OCI-LY3 (cell line): ENCODE measurements around the gene RPAP3.
A peak's percentile ranks its signal among the peaks of the same experiment; 100 is the strongest.

Experiments used
- H2AFZ ChIP-seq: fragments of 200-600, 300-600 bp; shearing (Covaris generic); 2 replicates; pipeline ENCODE4 v1.6.0; 2014; ENCODE audit warnings: antibody characterized with exemption, low read depth, low read length
- H3K27ac ChIP-seq: fragments of 200-600, 300-600 bp; sonication (generic); 2 replicates; pipeline ENCODE4 v1.5.1; 2014; ENCODE audit warnings: mild to moderate bottlenecking, low read length, moderate library complexity, mixed read lengths
- H3K27me3 ChIP-seq: fragments of 200-600, 300-600 bp; sonication (generic); 2 replicates; pipeline ENCODE4 v1.6.1; 2014; ENCODE audit warnings: low read depth, low read length, mixed read lengths
- H3K36me3 ChIP-seq: fragments of 200-600, 300-600 bp; sonication (generic); replicated peaks from 2 replicates; pipeline ENCODE3; 2014; ENCODE audit warnings: low read depth, low read length, mixed read lengths
- H3K4me1 ChIP-seq: fragments of 300-600, 200-600 bp; sonication (generic); 2 replicates; pipeline ENCODE4 v1.6.1; 2014; ENCODE audit warnings: low read length, mixed read lengths
- H3K4me2 ChIP-seq: fragments of 200-600, 300-600 bp; sonication (generic); 2 replicates; pipeline ENCODE4 v1.6.1; 2014; ENCODE audit warnings: low read length, mixed read lengths
- H3K4me3 ChIP-seq: fragments of 300-600, 200-600 bp; sonication (generic); 2 replicates; pipeline ENCODE4 v1.5.1; 2014; ENCODE audit warnings: antibody characterized with exemption, mild to moderate bottlenecking, low read length, moderate library complexity
- H3K79me2 ChIP-seq: fragments of 300-600, 200-600 bp; shearing (Covaris generic); 2 replicates; pipeline ENCODE4 v1.6.1; 2014; ENCODE audit warnings: mild to moderate bottlenecking, low read length, mixed read lengths
- H3K9ac ChIP-seq: fragments of 300-600, 200-600 bp; shearing (Covaris generic); 2 replicates; pipeline ENCODE4 v1.6.0; 2014; ENCODE audit warnings: mild to moderate bottlenecking, low read length, moderate library complexity
- H3K9me3 ChIP-seq: fragments of 200-600, 300-600 bp; shearing (Covaris generic); 2 replicates; pipeline ENCODE4 v1.6.1; 2014; ENCODE audit warnings: low read length, mixed read lengths; ENCODE audit not compliant: insufficient read depth
- H4K20me1 ChIP-seq: fragments of 200-600, 300-600 bp; sonication (generic); 2 replicates; pipeline ENCODE4 v1.6.1; 2016; ENCODE audit warnings: low read length, mixed read lengths; ENCODE audit not compliant: insufficient read depth
- CTCF ChIP-seq: fragments of 200-600, 300-600 bp; sonication (generic); IDR thresholded peaks from 2 replicates; pipeline ENCODE4 v1.5.1; 2014; ENCODE audit warnings: antibody characterized with exemption, low read length, low read depth
- EZH2phosphoT487 ChIP-seq: fragments of 200-600 bp; shearing (Covaris generic); IDR thresholded peaks from 2 replicates; pipeline ENCODE4 v1.6.1; 2018; ENCODE audit warnings: antibody characterized with exemption, mixed run types, low read depth

Gene RPAP3

DNA sequence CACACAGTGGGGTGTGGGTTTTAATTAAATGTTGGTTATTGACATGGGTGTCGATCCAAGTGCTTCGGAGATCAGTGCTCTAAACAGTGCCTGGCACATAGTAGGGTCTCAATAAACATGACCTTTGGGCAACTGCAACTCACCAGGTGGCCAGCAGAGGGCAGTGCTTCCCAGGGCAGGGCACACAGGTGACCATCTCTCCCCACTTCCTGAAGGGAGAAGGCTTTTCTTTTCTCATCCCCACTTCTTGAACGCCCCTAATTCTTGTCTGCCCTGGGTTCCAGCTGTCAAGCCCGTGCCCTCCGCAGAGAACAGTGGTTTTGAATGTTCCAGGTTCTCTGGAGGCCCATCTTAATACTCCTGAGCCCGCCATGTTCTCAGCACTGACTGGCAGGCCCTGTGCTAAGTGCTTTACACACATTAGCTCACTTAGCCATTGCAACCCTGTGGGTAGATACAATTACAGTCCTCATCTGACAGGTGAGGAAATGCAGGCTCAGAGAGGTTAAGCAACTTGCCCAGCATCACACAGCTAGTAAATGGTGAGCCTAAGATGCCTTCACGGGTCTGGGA is 36.5 kb upstream of the RPAP3 start:
- Histone ChIP-seq H3K36me3 (no peaks in the 10 kb centered on the region), H4K20me1 (no peaks in the 10 kb centered on the region), H3K4me1 (peaks cover 34% of the 10 kb centered on the region), H3K4me3 (no peak overlapping the region), H3K9me3 (no peaks in the 10 kb centered on the region), H3K9ac (no peak overlapping the region), H3K79me2 (no peaks in the 10 kb centered on the region), H2AFZ (no peak overlapping the region), H3K27me3 (peaks cover 31% of the 10 kb centered on the region), H3K4me2 (no peak overlapping the region), H3K27ac (no peak overlapping the region)
- TF ChIP-seq EZH2phosphoT487, result no peak
- TF ChIP-seq CTCF, result peak; percentile 93

- Histone ChIP-seq H3K27me3 (peaks cover 28% of the 10 kb centered on the region), H3K4me2 (peak overlapping the region; percentile 80), H3K9me3 (no peaks in the 10 kb centered on the region), H3K79me2 (no peaks in the 10 kb centered on the region), H2AFZ (no peak overlapping the region), H3K4me1 (peaks cover 24% of the 10 kb centered on the region), H3K9ac (peak overlapping the region; percentile 64; the same call in 1 of the 2 replicates), H3K36me3 (no peaks in the 10 kb centered on the region), H3K27ac (no peak overlapping the region), H3K4me3 (no peak overlapping the region), H4K20me1 (no peaks in the 10 kb centered on the region)
- no peak for TF ChIP-seq EZH2phosphoT487
Measured at GRCh38 chr12:47741340-47741703, 35.5 kb upstream of the RPAP3 start.

DNA sequence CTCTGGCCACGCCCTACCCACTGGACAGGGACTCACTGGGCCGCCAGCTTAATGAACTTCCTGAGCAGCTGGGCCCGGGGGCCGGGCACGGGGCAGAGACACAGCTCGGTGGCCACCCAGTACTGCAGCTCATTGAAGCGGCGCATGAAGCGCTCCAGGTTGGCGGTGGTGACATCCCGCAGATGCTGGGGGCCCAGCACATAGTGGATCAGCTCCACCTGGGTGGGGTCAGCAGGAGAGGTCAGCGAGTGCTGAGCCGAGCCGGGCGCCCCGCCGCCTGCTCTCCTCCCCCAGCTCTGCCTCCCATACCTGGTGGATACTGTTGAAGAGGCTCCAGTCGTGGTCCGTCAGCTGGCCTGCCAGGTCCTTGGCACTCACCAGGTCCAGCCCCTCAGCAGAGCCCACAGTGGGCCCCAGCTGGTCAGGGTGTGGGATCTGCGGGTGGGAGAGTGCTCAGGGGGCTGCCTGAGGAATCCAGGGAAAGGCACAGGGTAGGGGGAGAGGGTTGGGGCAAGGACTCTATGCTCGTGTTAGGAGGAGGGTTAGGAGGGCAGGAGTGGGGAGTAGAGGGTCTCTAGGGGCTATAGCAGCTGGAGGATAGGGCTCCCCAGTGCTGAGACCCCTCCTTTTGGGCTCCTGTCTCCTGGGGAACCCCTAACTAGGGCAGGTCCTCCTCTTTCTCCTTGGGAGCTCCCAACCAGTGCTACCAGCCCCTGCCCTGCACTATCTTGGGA is 34.9 kb upstream of the RPAP3 start:
- H3K27me3 ChIP-seq, result peaks cover 28% of the 10 kb centered on the region
- H3K4me3 ChIP-seq, result peak overlapping the region; percentile 69
- H3K36me3 ChIP-seq, result no peaks in the 10 kb centered on the region
- H3K9me3 ChIP-seq, result no peaks in the 10 kb centered on the region
- 0 out of 2 replicates have a peak overlapping the region, but pooled peaks have one; percentile 5 for H3K27ac ChIP-seq
- TF ChIP-seq EZH2phosphoT487 (no peak), CTCF (no peak)
- no peak overlapping the region; the same call in 1 of the 2 replicates for H2AFZ ChIP-seq
- peaks cover 23% of the 10 kb centered on the region for H3K4me1 ChIP-seq
- H3K79me2 ChIP-seq, result no peaks in the 10 kb centered on the region
- peak overlapping the region; percentile 64 for H3K9ac ChIP-seq
- no peaks in the 10 kb centered on the region for H4K20me1 ChIP-seq
- H3K4me2 ChIP-seq, result peak overlapping the region; percentile 80

GRCh38 chr12:47739979-47740378 is 34.1 kb upstream of the RPAP3 start:
- H2AFZ ChIP-seq, result peak overlapping the region; percentile 61; the same call in 1 of the 2 replicates
- H3K9ac ChIP-seq, result peak overlapping the region; percentile 64
- no peaks in the 10 kb centered on the region for H3K36me3 ChIP-seq
- peaks cover 23% of the 10 kb centered on the region for H3K27me3 ChIP-seq
- no peaks in the 10 kb centered on the region for H4K20me1 ChIP-seq
- peaks cover 23% of the 10 kb centered on the region for H3K4me1 ChIP-seq
- H3K9me3 ChIP-seq, result no peaks in the 10 kb centered on the region
- H3K4me2 ChIP-seq, result peak overlapping the region; percentile 80
- TF ChIP-seq EZH2phosphoT487 (no peak), CTCF (no peak)
- H3K79me2 ChIP-seq, result no peaks in the 10 kb centered on the region
- 0 out of 2 replicates have a peak overlapping the region, but pooled peaks have one; percentile 5 for H3K27ac ChIP-seq
- peak overlapping the region; percentile 69 for H3K4me3 ChIP-seq
